A549 (cell line): Measurements from ENCODE around the gene LOC128125822.

Experiments used
- ATAC-seq, 2 experiments: fragments of 200-7000 bp in 1 of 2; fragments of >200 bp in 1 of 2; cut with Nextera tagmentation in 1 of 2; cut with Tn5 transposase in 1 of 2; 3 replicates each; pipeline versions ENCODE4 v1.8.0 to v1.9.1; 2018 to 2020; ENCODE audit warnings: mild to moderate bottlenecking in 1 of 2, moderate library complexity in 1 of 2
- CTCF ChIA-PET: fragments of 300-600 bp; sonication (Branson Sonifier 250); formaldehyde crosslinking; extraction: SDS; loops from one replicate; lab custom pipeline; 2021; ENCODE audit warnings: antibody characterized with exemption, inconsistent platforms; lab: Yijun Ruan, JAX
- POLR2A ChIA-PET: fragments of 350-600 bp; formaldehyde crosslinking; extraction: SDS; loops from one replicate; lab custom pipeline; 2021; ENCODE audit warnings: antibody characterized with exemption, inconsistent platforms; lab: Yijun Ruan, JAX
- DNase-seq, 2 experiments: peaks; one replicate each; pipeline versions ENCODE4 v3.0.0 to v3.0.0-alpha.2; 2011 to 2016; ENCODE audit warnings: low read depth in 1 of 2, low spot score in 1 of 2
- FAIRE-seq: peaks from 2 replicates; lab custom pipeline; 2011; peaks lifted over from hg19 to GRCh38; lab: Jason Lieb, UNC
- H3K27ac ChIP-seq, 2 experiments: fragments of >200 bp; sonication (Bioruptor Twin); formaldehyde crosslinking; 3 replicates each; pipeline ENCODE4 v1.5.1; 2016 to 2017
- H3K4me1 ChIP-seq: fragments of >200 bp; sonication (Bioruptor Twin); formaldehyde crosslinking; 3 replicates; pipeline ENCODE4 v1.6.1; 2016
- H3K4me2 ChIP-seq: fragments of >200 bp; sonication (Bioruptor Twin); formaldehyde crosslinking; 3 replicates; pipeline ENCODE4 v1.6.1; 2016
- H3K4me3 ChIP-seq: fragments of >200 bp; sonication (Bioruptor Twin); formaldehyde crosslinking; 3 replicates; pipeline ENCODE4 v1.5.1; 2016
- H3K9me3 ChIP-seq: fragments of >200 bp; sonication (Bioruptor Twin); formaldehyde crosslinking; 3 replicates; pipeline ENCODE4 v1.6.1; 2016
- BCL3 ChIP-seq: fragments of >200 bp; sonication (Bioruptor Twin); formaldehyde crosslinking; IDR thresholded peaks from 3 replicates; pipeline ENCODE4 v1.6.1; 2016
- CEBPB ChIP-seq, 2 experiments: fragments of >200 bp in 1 of 2; sonication (Bioruptor Twin) in 1 of 2; formaldehyde crosslinking in 1 of 2; IDR thresholded peaks; 2 replicates each; pipeline ENCODE4 v1.6.1; 2012 to 2016
- CHD4 ChIP-seq: fragments of 200-600 bp; sonication (generic); IDR thresholded peaks from 2 replicates; pipeline ENCODE4 v1.6.1; 2016; ENCODE audit warnings: antibody characterized with exemption, mild to moderate bottlenecking, borderline replicate concordance
- CTCF ChIP-seq: fragments of >200 bp; sonication (Bioruptor Twin); formaldehyde crosslinking; IDR thresholded peaks from 3 replicates; pipeline ENCODE4 v1.5.1; 2016
- EP300 ChIP-seq, 2 experiments: fragments of >200 bp; sonication (Bioruptor Twin); formaldehyde crosslinking; IDR thresholded peaks; 2 replicates in 1 of 2; 3 replicates in 1 of 2; pipeline ENCODE4 v1.6.1; 2016 to 2017
- ESRRA ChIP-seq: fragments of 150-350 bp; IDR thresholded peaks from 2 replicates; pipeline ENCODE4 v1.6.1; 2014; ENCODE audit warnings: mild to moderate bottlenecking, low read length, borderline replicate concordance
- GATA3 ChIP-seq: IDR thresholded peaks from 2 replicates; pipeline ENCODE4 v1.6.1; 2012; ENCODE audit warnings: borderline replicate concordance
- HEYL ChIP-seq: fragments of 250-450 bp; sonication (Bioruptor Pico); IDR thresholded peaks from 2 replicates; pipeline ENCODE4 v1.8.0; 2021; ENCODE audit warnings: mild to moderate bottlenecking, moderate library complexity
- HOXA7 ChIP-seq: fragments of 250-450 bp; sonication (Bioruptor Pico); IDR thresholded peaks from 2 replicates; pipeline ENCODE4 v1.5.0; 2020; ENCODE audit warnings: mild to moderate bottlenecking, moderate library complexity
- HOXB13 ChIP-seq: fragments of 250-450 bp; sonication (Bioruptor Pico); IDR thresholded peaks from 2 replicates; pipeline ENCODE4 v1.5.0; 2020; ENCODE audit warnings: low read depth, mild to moderate bottlenecking, moderate library complexity
- HOXB5 ChIP-seq: fragments of 250-450 bp; sonication (Bioruptor Pico); IDR thresholded peaks from 2 replicates; pipeline ENCODE4 v1.5.0; 2020; ENCODE audit warnings: mild to moderate bottlenecking, moderate library complexity
- JUNB ChIP-seq: fragments of >200 bp; sonication (Bioruptor Twin); formaldehyde crosslinking; IDR thresholded peaks from 2 replicates; pipeline ENCODE4 v1.6.1; 2016
- KDM1A ChIP-seq: fragments of 200-600 bp; sonication (generic); IDR thresholded peaks from 2 replicates; pipeline ENCODE4 v1.6.1; 2016; ENCODE audit warnings: low read depth, mild to moderate bottlenecking
- KDM5A ChIP-seq: fragments of 200-600 bp; sonication (generic); IDR thresholded peaks from 2 replicates; pipeline ENCODE4 v1.6.1; 2016; ENCODE audit warnings: antibody characterized with exemption, mild to moderate bottlenecking
- MAZ ChIP-seq: fragments of 150-350 bp; IDR thresholded peaks from 2 replicates; pipeline ENCODE4 v1.6.1; 2014; ENCODE audit warnings: antibody characterized with exemption, low read depth, low read length, borderline replicate concordance
- NFE2L2 ChIP-seq: fragments of 150-350 bp; conservative IDR thresholded peaks from 2 replicates; pipeline ENCODE4 v1.6.1; 2014; ENCODE audit warnings: low read length
- NR3C1 ChIP-seq: fragments of >200 bp; sonication (Bioruptor Twin); formaldehyde crosslinking; IDR thresholded peaks from 3 replicates; pipeline ENCODE4 v1.6.1; 2017
- POLR2A ChIP-seq: IDR thresholded peaks from 2 replicates; pipeline ENCODE4 v1.6.1; 2012; ENCODE audit warnings: mild to moderate bottlenecking, low read length
- RAD21 ChIP-seq, 2 experiments: fragments of >200 bp in 1 of 2; sonication (Bioruptor Twin) in 1 of 2; formaldehyde crosslinking in 1 of 2; IDR thresholded peaks in 1 of 2; conservative IDR thresholded peaks in 1 of 2; 2 replicates in 1 of 2; 3 replicates in 1 of 2; pipeline ENCODE4 v1.6.1; 2012 to 2018; ENCODE audit warnings: inconsistent platforms in 1 of 2
- RCOR1 ChIP-seq: fragments of 150-350 bp; IDR thresholded peaks from 2 replicates; pipeline ENCODE4 v1.6.1; 2014; ENCODE audit warnings: antibody characterized with exemption, low read length, low read depth
- SMC3 ChIP-seq: fragments of >200 bp; sonication (Bioruptor Twin); formaldehyde crosslinking; IDR thresholded peaks from 3 replicates; pipeline ENCODE4 v1.6.1; 2018; ENCODE audit warnings: inconsistent platforms
- SREBF2 ChIP-seq: fragments of 450-650 bp; IDR thresholded peaks from 2 replicates; pipeline ENCODE4 v1.6.1; 2014; ENCODE audit warnings: mild to moderate bottlenecking, moderate library complexity
- TFCP2L1 ChIP-seq: fragments of 250-450 bp; sonication (Bioruptor Pico); IDR thresholded peaks from 2 replicates; pipeline ENCODE4 v1.5.0; 2021; ENCODE audit warnings: mild to moderate bottlenecking
- TP53 ChIP-seq: fragments of 250-450 bp; sonication (Bioruptor Pico); IDR thresholded peaks from 2 replicates; pipeline ENCODE4 v1.5.0; 2021; ENCODE audit warnings: mild to moderate bottlenecking, moderate library complexity
- ZC3H11A ChIP-seq: fragments of 450-650 bp; IDR thresholded peaks from 2 replicates; pipeline ENCODE4 v1.6.1; 2014; ENCODE audit warnings: antibody characterized with exemption, mild to moderate bottlenecking
- WGBS: methylation state at CpG from one replicate; pipeline ENCODE4 v1.1.6; 2017; ENCODE audit errors: missing lambda C conversion rate; 5-methylcytosine and 5-hydroxymethylcytosine counted together
- TF ChIP-seq, protein P1 (sequence below): IDR thresholded peaks from 2 replicates; pipeline ENCODE4 v1.6.1; 2012
- TF ChIP-seq, protein P2 (sequence below): fragments of 450-650 bp; IDR thresholded peaks from 2 replicates; pipeline ENCODE4 v1.6.1; 2014; ENCODE audit warnings: antibody characterized with exemption

The LOC128125822 gene

DNA sequence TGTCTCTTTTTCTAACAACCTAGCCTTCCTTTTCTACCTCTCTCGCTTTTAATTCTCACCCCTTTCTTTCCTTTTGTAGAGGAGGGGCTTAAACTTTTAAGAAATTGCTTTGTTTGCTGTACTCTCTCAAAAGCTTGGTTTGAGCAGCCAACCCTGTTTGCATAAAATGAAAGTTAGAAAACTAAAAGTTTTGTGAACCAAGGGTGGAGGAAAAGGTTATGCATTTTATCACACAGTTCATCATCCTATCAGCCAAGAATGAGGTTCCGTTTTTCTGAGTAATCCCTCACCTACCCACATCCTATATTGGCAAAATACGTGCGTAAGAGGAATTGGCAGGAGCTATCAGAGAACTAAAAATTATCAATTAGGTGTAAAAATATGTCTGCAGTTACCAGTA, 42.8 kb upstream of the LOC128125822 start:
- ATAC-seq (0 out of 6 replicates have a peak, but pooled peaks of 1 of the 2 experiments have one; percentile 9), DNase-seq (peak in 1 of 2 experiments; percentile 50), FAIRE-seq (no peak)
- Histone ChIP-seq H3K4me1 (peaks cover 54% of the 10 kb centered on the region), H3K4me2 (peak overlapping the region; percentile 93), H3K27ac (peak overlapping the region; percentile 97 to 99), H3K4me3 (peak overlapping the region; percentile 32), H3K9me3 (no peaks in the 10 kb centered on the region)
- no peak for TF ChIP-seq POLR2A
- no peak for TF ChIP-seq HOXA7 (CRISPR knock-in tag)
- TF ChIP-seq JUNB = 0 out of 2 replicates have a peak, but pooled peaks have one; percentile 21
- TF ChIP-seq HOXB5 (CRISPR knock-in tag) = no peak
- peak; percentile 69; the same call in 1 of the 2 replicates for TF ChIP-seq GATA3
- TF ChIP-seq RCOR1 = no peak
- no peak for TF ChIP-seq CHD4
- no peak for TF ChIP-seq KDM1A
- TF ChIP-seq, protein P1, sequence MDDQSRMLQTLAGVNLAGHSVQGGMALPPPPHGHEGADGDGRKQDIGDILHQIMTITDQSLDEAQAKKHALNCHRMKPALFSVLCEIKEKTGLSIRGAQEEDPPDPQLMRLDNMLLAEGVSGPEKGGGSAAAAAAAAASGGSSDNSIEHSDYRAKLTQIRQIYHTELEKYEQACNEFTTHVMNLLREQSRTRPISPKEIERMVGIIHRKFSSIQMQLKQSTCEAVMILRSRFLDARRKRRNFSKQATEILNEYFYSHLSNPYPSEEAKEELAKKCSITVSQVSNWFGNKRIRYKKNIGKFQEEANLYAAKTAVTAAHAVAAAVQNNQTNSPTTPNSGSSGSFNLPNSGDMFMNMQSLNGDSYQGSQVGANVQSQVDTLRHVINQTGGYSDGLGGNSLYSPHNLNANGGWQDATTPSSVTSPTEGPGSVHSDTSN = no peak
- TF ChIP-seq NR3C1 = no peak
- no peak for TF ChIP-seq HOXB13
- TF ChIP-seq SMC3 = no peak
- no peak for TF ChIP-seq TFCP2L1 (CRISPR knock-in tag)
- TF ChIP-seq NFE2L2 = no peak
- no peak for TF ChIP-seq ESRRA
- no peak for TF ChIP-seq KDM5A
- no peak for TF ChIP-seq CTCF
- no peak for TF ChIP-seq BCL3
- TF ChIP-seq TP53 = no peak
- no peak for TF ChIP-seq SREBF2
- TF ChIP-seq RAD21 (conservative IDR thresholded peaks at IDR 0.05 in 1 of 2, IDR thresholded peaks at IDR 0.05 in 1 of 2) = no peak; a peak in 1 of 5 replicates
- TF ChIP-seq CEBPB (IDR thresholded peaks at IDR 0.05) = peak in 1 of 2 experiments; percentile 10; a peak in 1 of 4 replicates
- no peak for TF ChIP-seq MAZ
- TF ChIP-seq ZC3H11A = no peak
- TF ChIP-seq, protein P2, sequence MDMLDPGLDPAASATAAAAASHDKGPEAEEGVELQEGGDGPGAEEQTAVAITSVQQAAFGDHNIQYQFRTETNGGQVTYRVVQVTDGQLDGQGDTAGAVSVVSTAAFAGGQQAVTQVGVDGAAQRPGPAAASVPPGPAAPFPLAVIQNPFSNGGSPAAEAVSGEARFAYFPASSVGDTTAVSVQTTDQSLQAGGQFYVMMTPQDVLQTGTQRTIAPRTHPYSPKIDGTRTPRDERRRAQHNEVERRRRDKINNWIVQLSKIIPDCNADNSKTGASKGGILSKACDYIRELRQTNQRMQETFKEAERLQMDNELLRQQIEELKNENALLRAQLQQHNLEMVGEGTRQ = no peak
- TF ChIP-seq HEYL (CRISPR knock-in tag) = no peak
- TF ChIP-seq EP300 (IDR thresholded peaks at IDR 0.05) = peak in 1 of 2 experiments; percentile 45; a peak in 1 of 5 replicates
- CTCF ChIA-PET = no interaction called here
- WGBS = 6% methylated on average over 4 of the region's 4 CpGs
- POLR2A ChIA-PET = interaction anchor here (1.1 to 3.4 kb wide), 2 partner anchors 44 to 88 kb away, joined by 4 to 32 read pairs; no protein-coding TSS in a partner anchor
